Measurements from ENCODE around the gene TNFRSF11A.

GRCh38 chr18:62436636-62437234 is 111.6 kb downstream of the TNFRSF11A start:
- TF ChIP-seq POLR2AphosphoS5 (IDR thresholded peaks at IDR 0.05), result no peak
- TF ChIP-seq CTCF (IDR thresholded peaks at IDR 0.05; ENCODE audit: poor library complexity, severe bottlenecking), result no peak

All from neural cell (in vitro differentiated cells).